Esophagus squamous epithelium (tissue), 5 donors: Measurements from ENCODE around the gene DAB2IP. TPM values are rescaled to one million over a fixed set of nuclear protein-coding genes. Genes with fewer than 3 reads are reported as not detected.

Experiments used
- DNase-seq: peaks from one replicate; lab custom pipeline; 2025; lab: John Stamatoyannopoulos, UW
- H3K27ac ChIP-seq, 4 donors: fragments of 200-600 bp; sonication (generic); one replicate each; pipeline ENCODE4 v1.5.1; 2016 to 2019; ENCODE audit warnings: mild to moderate bottlenecking in 1 of 4
- H3K27me3 ChIP-seq, 4 donors: fragments of 200-600 bp; sonication (generic); 1 replicate in 3 of 4; 2 replicates in 1 of 4; pipeline versions ENCODE4 v1.5.1 to v1.6.0; 2017 to 2021; ENCODE audit warnings: antibody characterized with exemption in 1 of 4
- H3K36me3 ChIP-seq, 3 donors: fragments of 200-600 bp; sonication (generic); one replicate each; pipeline ENCODE4 v1.5.1; 2016 to 2019
- H3K4me1 ChIP-seq, 3 donors: fragments of 200-600 bp; sonication (generic); one replicate each; pipeline ENCODE4 v1.5.1; 2017 to 2019
- H3K4me3 ChIP-seq, 4 donors: fragments of 200-600 bp; sonication (generic); 1 replicate in 3 of 4; 2 replicates in 1 of 4; pipeline ENCODE4 v1.5.1; 2016 to 2019; ENCODE audit warnings: mild to moderate bottlenecking in 2 of 4, moderate library complexity in 1 of 4
- H3K9me3 ChIP-seq, 3 donors: fragments of 200-600 bp; sonication (generic); one replicate each; pipeline ENCODE4 v1.5.1; 2016 to 2019
- POLR2A ChIP-seq, 4 donors: fragments of 450-650 bp; IDR thresholded peaks; one replicate each; pipeline ENCODE4 v1.6.1; 2017; ENCODE audit warnings: antibody characterized with exemption in 4 of 4, mild to moderate bottlenecking in 4 of 4, moderate library complexity in 3 of 4
- WGBS, 2 donors: methylation state at CpG; one replicate each; pipeline ENCODE4 v1.1.5; 2018; 5-methylcytosine and 5-hydroxymethylcytosine counted together
- intact Hi-C: fragments of 100-400 bp; cut with DNase I; formaldehyde crosslinking; loops from one replicate; pipeline ENCODE4 v1.15.0; 2022
- total RNA-seq, 4 donors: library from RNA; depleted of rRNA; stranded (reverse); fragments of >200 nt; gene quantifications; one replicate each; pipeline ENCODE4 v1.1.0, GENCODE V29; 2016
- TF ChIP-seq, protein P1 (sequence below), 6 experiments: fragments of 450-650 bp in 4 of 6; fragments of 200-600 bp in 2 of 6; sonication (generic) in 2 of 6; IDR thresholded peaks; one replicate each; pipeline ENCODE4 v1.5.1; 2016 to 2019; ENCODE audit warnings: antibody characterized with exemption in 6 of 6, mild to moderate bottlenecking in 4 of 6, moderate library complexity in 4 of 6
- donor health status: DM: yes; HTN: yes; CAD: no.

Gene DAB2IP
- 10 to 100 TPM; 28.3 to 48.8 (median 38.1) TPM for total RNA-seq

DNA sequence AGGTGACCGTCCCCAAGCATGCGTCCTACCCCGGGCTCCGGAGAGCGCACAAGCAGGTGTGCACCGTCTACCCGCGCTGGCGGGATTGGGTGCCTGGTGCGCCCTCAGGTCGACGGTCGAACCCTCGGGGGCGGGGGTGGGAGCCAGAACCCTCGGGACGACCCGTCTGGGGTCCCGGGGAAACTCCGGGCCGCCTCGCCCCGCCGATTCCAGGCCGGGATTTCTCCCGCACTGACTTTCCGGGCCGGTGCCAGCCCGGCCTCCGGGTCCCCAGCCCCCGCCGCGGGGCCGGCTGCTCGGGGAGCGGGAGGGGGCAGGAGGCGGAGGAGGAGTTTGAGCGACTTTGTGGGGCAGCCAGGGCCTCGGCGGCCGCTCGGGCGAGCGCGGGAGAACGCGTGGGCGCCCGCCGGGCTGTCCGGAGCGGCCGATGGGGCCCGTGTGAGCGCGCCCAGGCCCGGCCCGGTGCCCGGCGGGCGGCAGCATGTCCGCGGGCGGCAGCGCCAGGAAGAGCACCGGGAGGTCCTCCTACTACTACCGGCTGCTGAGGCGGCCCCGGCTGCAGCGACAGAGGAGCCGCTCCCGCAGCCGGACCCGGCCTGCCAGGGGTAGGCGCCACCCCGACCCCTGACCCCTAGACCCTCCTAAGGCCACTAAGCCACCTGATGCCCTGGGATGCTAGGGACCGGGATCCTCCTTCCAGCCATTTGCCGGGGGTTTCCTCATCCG, at the start of gene DAB2IP:
Gene DAB2IP (plus strand): TSS at position 340 of the 726 bp plus-strand sequence. CDS start 142 bp downstream, at position 482.
- Histone ChIP-seq H3K36me3 (no peaks in the 10 kb centered on the region), H3K4me1 (peaks cover 24 to 59% (median 30%) of the 10 kb centered on the region in 3 donors), H3K27ac (peak within 1 kb of the TSS; percentile 55 to 78 (median 72)), H3K27me3 (peaks cover 0 to 37% (median 0%) of the 10 kb centered on the region in 4 donors), H3K9me3 (no peaks in the 10 kb centered on the region), H3K4me3 (peak within 1 kb of the TSS; percentile 42 to 73 (median 50))
- no peak for DNase-seq
- 8% methylated on average over 26 of the region's 79 CpGs; no CpG with 5 or more reads in 1 of the 2 donors for WGBS, 2 donors
- intact Hi-C loops: no loop called here
- TF ChIP-seq, protein P1, sequence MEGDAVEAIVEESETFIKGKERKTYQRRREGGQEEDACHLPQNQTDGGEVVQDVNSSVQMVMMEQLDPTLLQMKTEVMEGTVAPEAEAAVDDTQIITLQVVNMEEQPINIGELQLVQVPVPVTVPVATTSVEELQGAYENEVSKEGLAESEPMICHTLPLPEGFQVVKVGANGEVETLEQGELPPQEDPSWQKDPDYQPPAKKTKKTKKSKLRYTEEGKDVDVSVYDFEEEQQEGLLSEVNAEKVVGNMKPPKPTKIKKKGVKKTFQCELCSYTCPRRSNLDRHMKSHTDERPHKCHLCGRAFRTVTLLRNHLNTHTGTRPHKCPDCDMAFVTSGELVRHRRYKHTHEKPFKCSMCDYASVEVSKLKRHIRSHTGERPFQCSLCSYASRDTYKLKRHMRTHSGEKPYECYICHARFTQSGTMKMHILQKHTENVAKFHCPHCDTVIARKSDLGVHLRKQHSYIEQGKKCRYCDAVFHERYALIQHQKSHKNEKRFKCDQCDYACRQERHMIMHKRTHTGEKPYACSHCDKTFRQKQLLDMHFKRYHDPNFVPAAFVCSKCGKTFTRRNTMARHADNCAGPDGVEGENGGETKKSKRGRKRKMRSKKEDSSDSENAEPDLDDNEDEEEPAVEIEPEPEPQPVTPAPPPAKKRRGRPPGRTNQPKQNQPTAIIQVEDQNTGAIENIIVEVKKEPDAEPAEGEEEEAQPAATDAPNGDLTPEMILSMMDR (IDR thresholded peaks at IDR 0.05): no peak
- peak in 1 of 4 donors; percentile 37 for TF ChIP-seq POLR2A (IDR thresholded peaks at IDR 0.05)

- Histone ChIP-seq H3K36me3 (no peaks in the 10 kb centered on the region), H3K27me3 (peaks cover 0 to 26% (median 0%) of the 10 kb centered on the region in 4 donors), H3K4me1 (peaks cover 21 to 62% (median 40%) of the 10 kb centered on the region in 3 donors), H3K27ac (no peak overlapping the region), H3K4me3 (no peak overlapping the region), H3K9me3 (no peaks in the 10 kb centered on the region)
- WGBS, 2 donors: 85% methylated on average over 7 of the region's 7 CpGs; no CpG with 5 or more reads in 1 of the 2 donors
- TF ChIP-seq, protein P1 (IDR thresholded peaks at IDR 0.05): no peak
- TF ChIP-seq POLR2A (IDR thresholded peaks at IDR 0.05): no peak
- intact Hi-C loops: no loop called here
- no peak for DNase-seq
Measured at GRCh38 chr9:121603028-121603427, 48.4 kb upstream of the DAB2IP start.

DNA sequence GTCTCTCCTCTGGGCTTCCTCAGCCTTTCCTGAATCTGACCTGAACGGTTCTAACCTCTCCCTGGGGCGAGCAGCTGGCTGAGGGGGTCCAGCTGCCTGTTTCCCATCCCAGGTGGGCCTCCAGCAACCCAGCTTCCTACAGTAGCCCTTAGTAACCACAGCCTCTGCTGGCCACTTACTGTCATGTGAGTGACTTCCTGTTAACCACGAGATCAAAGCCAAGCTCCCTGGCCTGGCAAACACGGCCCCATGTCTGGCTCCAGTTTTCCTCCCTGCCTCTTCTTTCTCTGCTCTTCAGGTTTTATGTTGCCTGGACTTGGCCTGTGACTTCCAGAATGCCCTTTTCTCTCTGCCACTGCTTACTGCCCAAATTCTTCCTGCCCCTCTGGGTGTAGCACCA, 47.2 kb upstream of the DAB2IP start:
- Histone ChIP-seq H3K27me3 (peaks cover 0 to 15% (median 0%) of the 10 kb centered on the region in 4 donors), H3K4me3 (no peak overlapping the region), H3K4me1 (peaks cover 14 to 62% (median 33%) of the 10 kb centered on the region in 3 donors), H3K27ac (no peak overlapping the region), H3K36me3 (no peaks in the 10 kb centered on the region), H3K9me3 (no peaks in the 10 kb centered on the region)
- TF ChIP-seq POLR2A (IDR thresholded peaks at IDR 0.05): no peak
- TF ChIP-seq, protein P1 (IDR thresholded peaks at IDR 0.05): no peak
- 41 to 42% methylated on average over 2 of the region's 4 CpGs for WGBS, 2 donors
- DNase-seq: no peak
- intact Hi-C loops: no loop called here

DNA sequence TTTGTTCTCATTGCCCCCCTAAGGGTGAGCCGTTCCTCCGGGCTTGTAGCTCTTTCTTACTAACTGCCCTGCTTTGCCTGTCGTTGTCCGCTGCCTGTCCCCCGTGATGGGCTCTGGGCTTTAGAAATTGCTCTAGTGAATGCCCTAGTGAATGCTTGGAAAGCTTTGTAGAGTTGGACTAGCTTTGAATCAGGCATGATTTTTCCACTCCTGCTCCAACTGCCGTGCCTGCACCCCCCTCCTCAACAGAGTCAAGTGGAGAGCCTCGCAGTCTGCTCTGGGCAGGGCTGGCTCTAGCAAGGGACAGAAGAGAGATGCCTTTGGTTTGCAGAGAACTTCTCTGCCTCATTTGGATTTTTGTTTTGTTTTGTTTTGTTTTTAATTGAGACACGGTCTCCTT, 46.8 kb upstream of the DAB2IP start:
- peaks cover 11 to 62% (median 38%) of the 10 kb centered on the region in 3 donors for H3K4me1 ChIP-seq
- H3K9me3 ChIP-seq: no peaks in the 10 kb centered on the region
- intact Hi-C loops: no loop called here
- no peak overlapping the region for H3K27ac ChIP-seq
- 91 to 95% methylated on average over 8 of the region's 8 CpGs for WGBS, 2 donors
- no peak for TF ChIP-seq POLR2A (IDR thresholded peaks at IDR 0.05)
- TF ChIP-seq, protein P1 (IDR thresholded peaks at IDR 0.05): no peak
- no peak for DNase-seq
- H3K36me3 ChIP-seq: no peaks in the 10 kb centered on the region
- peaks cover 0 to 11% (median 0%) of the 10 kb centered on the region in 4 donors for H3K27me3 ChIP-seq
- H3K4me3 ChIP-seq: no peak overlapping the region
